GM18508 (cell line): ENCODE measurements around the gene ZNF124.
"Not testable (repeated sequence)": the region's sequence is repeated elsewhere in the genome, so short reads cannot be mapped to it uniquely, and the experiment has no call there.

Experiments
- ATAC-seq: cut with Tn5 transposase; IDR thresholded peaks from one replicate; pipeline ENCODE4 v1.9.1; 2021; ENCODE audit warnings: moderate number of reproducible peaks; ENCODE audit not compliant: insufficient read depth, unreplicated experiment

ZNF124 gene

DNA sequence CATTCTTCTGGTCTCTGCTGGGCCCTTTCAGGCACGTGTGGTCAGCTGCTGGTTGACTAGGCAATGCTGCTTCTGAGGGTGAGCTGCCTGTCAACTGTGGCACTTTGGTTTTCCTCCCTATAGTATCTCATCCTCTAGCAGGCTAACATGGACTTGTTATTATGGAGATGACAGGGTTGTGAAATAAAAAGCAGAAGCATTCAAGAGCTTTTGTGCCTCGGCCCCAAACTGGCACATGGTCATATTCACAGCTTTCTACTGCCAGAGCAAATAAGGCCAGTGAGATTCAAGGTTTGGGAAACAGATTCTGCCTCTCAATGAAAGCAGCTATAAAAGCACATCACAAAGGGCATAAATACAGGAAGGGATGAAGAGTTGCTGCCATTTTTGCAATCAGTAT lies 1.6 kb upstream of the ZNF124 start:
- no peak for ATAC-seq

DNA sequence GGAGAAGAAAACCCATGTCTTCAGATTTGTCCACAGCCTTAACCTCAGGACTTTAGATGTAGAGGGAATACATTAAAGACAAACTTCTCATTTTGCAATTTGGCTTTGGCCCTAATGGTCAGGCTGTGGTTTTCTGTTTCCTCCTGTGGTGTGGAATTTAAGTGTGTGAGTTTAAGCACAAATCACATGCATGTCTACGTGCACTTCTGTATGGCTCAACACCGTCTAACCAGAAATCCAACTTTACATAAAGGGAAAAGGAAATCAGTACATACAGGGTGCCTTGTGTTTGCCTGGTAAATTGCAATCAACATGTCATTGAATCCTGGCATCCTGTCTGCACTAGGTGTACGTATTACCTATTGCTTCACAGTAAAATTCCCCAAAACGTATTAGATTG lies 1.2 kb upstream of the ZNF124 start:
- no peak for ATAC-seq

DNA sequence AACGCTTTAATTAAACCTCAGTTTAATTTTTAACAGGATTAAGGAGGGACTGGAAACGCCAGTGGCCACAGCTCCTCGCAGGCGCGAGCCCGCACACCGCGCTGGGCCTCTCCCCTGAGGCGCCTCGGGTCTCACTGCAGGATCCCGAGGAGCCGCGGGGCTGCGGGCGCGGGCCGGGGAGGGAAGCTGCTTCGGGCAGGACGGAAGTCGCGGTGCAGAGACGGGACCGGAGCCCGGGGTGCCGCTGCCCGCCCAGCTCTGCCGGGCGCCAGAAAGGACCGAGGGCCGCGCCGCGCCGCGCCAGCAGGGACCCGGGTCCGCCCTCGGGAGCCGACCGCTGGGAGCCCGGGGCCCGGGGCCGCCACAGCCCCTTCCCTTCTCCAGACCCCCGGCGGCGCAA lies 377 bp downstream of the ZNF124 start:
- ATAC-seq, result peak; percentile 5

DNA sequence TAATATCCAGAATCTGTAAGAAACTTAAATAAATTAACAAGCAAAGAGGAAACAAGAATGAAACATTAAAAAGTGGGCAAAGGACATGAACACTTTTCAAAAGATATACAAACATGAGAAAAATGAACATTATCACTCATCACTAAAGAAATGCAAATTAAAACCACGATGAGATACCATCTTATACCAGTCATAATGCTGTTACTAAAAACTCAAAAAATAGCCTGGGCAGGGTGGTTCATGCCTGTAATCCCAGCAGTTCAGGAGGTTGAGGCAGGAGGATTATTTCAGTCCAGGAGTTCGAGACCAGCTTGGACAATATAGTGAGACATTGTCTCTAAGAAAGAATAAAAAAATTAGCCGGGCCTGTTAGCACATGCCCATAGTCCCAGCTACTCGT lies 6.1 kb downstream of the ZNF124 start:
- ATAC-seq, result no peak

DNA sequence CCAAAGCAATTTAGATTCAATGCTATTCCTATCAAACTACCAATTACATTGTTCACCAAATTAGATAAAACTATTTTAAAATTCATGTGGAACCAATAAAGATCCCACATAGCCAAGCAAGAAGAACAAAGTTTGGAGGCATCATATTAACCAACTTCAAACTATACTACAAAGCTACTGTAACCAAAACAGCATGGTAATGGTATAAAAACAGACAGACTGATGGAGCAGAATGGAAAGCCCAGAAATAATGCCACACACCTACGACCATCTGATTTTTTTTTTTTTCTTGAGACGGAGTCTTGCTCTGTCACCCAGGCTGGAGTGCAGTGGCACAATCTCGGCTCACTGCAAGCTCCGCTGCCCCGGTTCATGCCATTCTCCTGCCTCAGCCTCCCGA lies 7.1 kb downstream of the ZNF124 start:
- ATAC-seq, result no peak

DNA sequence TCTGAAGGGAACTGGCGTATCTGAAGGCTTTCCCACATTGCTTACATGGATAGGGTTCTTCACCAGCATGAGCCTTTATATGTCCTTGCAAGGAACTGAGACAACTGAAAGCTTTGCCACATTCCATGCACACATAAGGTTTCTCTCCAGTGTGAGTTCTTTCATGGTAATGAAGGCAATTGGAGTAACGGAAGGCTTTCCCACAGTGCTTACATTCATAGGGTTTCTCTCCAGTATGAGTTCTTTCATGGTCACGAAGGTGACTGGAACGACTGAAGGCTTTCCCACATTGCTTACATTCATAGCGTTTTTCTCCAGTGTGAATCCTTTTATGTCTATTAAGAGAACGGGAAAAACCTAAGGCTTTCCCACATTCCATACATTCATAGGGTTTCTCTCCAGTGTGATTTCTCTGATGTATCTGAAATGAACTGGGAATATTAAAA lies 15.0 kb downstream of the ZNF124 start:
- no peak for ATAC-seq

DNA sequence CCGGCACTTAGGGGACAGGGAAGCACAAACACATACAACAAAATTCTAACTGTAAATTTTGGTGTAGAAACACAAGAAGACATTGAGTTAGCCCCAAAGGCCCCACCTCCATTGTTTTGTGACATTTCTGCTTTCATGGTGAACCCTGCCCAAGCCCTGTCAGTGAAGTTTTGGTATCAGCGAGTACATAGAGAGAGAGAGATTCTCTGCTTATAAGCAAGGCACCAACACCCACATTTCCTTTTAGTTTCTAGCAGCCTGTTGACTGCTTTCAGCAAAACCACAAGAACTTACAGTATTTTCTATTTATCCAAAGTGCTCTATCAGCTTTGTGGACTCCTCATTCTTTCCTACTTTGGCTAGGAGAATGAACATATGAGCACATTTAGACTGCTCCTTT lies 24.0 kb downstream of the ZNF124 start:
- ATAC-seq, result no peak

DNA sequence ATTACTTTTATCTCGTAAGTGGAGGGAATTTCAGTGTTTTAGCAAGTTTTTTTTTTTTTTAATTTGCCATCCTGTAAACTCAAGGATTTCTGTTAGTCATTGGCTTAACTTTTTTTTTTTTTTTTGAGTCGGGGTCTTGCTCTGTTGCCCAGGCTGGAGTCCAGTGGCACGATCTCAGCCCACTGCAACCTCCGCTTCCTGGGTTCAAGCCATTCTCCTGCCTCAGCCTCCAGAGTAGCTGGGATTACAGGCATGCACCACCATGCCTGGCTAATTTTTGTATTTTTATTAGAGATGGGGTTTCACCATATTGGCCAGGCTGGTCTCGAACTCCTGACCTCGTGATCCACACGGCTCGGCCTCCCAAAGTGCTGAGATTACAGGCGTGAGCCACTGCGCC lies 24.7 kb downstream of the ZNF124 start:
- not testable (repeated sequence) for ATAC-seq

DNA sequence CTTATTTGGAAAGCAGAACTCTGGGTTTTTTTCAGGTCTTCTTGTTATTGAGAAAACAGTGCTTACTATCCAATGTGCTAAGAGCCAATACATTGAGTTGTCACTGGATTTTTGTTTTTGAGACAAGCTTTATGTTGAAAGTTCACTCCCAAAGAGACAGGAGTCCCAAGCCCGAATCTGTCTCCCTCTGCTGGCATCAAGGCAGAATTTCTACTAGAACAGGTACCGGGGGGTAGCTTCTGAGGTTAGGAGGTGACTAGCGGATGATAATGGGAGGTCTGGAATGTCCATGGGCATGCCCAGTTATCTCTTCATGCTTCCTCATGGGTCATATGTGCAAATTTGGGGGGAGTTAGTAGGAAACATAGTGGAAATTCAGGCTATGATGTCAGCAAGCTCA lies 25.1 kb downstream of the ZNF124 start:
- no peak for ATAC-seq

DNA sequence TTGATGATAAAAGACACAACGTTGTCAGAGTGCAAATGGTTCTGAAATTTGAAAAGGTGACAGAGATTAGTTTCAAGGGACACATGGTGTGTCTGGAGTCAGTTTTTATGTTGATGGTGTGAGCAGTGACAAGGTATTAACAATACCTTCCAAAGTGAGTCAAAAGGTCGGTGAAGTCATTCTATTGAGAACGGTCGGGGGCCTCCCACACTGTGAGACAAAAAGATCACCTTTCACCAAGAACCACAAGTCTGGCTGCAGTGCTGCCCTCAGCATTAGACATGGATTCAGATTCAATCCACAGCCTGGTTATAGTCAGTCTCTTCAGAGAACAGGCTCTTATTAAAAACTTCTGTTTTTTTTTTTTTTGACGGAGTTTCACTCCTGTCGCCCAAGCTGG lies 26.5 kb downstream of the ZNF124 start:
- no peak for ATAC-seq

DNA sequence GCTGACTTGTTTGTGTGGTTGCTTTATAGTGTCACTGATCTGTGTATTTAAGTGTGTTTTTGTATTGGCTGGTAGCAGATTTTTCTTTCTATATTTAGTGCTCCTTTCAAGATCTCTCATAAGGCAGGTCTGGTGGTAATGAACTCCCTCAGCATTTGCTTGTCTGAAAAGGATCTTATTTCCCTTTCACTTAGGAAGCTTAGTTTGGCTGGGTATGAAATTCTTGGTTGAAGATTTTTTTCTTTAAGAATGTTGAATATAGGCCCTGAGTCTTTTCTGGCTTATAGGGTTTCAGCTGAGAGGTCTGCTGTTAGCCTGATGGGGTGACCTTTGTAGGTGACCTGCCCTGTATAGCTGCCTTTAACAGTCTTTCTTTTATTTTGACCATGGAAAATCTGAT lies 32.3 kb downstream of the ZNF124 start:
- ATAC-seq, result not testable (repeated sequence)

DNA sequence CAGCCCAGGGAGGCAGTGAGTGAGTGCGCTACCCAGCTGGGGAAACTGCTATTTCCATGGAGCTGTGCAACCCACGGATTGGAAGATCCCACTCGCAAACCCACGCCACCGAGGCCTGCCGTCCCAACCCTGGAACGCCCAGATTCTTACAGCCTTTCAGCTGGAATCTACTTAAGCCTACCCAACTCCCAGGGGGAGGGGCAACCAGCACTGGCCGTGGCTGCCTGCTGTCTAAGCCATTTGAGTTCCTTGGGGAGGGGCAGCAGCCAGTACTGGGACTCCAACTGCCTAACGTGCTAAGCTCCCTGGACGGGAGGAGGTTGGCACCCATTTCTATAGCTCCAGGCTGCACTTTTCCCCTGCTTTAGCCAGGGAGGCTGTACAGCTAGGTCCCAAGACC lies 40.6 kb downstream of the ZNF124 start:
- no peak for ATAC-seq

DNA sequence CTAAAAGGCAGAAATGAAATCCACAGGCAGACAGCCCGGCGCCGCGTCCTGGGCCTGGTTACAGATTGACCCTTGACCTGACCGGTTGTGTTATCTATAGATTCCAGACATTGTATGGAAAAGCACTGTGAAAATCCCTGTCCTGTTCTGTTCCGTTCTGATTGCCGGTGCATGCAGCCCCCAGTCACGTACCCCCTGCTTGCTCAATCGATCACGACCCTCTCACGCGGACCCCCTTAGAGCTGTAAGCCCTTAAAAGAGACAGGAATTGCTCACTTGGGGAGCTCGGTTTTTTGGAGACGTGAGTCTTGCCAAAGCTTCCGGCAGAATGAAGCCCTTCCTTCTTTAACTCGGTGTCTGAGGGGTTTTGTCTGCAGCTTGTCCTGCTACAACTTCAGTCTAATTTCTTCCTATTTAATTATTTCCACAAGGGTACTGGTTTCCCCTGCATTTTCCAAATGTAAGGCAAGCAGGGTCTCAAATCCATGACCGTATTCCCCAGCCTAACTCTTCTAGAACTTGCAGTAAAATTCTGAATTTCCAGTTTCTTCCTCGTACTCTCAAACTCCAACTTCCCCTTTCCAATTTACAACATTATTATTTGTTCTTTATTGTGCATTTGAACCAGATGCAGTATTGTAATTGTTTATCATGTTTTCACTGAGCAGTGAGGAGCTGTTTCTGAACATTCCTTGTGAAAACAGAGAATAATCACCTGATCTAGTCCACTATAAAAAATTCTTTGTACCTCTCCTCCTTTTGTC lies 44.1 kb downstream of the ZNF124 start:
- not testable (repeated sequence) for ATAC-seq

DNA sequence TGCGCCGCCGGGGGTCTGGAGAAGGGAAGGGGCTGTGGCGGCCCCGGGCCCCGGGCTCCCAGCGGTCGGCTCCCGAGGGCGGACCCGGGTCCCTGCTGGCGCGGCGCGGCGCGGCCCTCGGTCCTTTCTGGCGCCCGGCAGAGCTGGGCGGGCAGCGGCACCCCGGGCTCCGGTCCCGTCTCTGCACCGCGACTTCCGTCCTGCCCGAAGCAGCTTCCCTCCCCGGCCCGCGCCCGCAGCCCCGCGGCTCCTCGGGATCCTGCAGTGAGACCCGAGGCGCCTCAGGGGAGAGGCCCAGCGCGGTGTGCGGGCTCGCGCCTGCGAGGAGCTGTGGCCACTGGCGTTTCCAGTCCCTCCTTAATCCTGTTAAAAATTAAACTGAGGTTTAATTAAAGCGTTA lies 45.2 kb downstream of the ZNF124 start:
- ATAC-seq, result peak; percentile 27

DNA sequence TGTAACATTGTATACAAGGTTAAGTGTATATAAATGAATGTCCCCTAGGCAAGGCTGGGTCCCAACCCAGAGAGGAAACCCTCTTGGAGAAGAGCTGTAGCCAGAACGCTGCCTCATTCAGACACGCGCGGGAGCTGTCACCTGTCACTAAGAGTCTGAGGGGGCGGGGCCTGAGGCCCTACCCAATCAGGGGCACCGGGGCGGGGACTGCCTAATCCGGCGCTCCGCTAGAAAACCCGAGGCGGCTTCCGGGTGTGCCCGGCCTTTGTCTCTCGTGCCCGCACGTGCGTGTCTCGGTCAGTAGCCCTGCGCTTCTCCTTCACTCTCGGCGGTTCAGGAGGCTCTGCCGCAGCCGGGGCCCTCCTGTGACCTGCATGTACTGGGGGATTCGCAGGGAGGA lies 45.7 kb downstream of the ZNF124 start:
- ATAC-seq, result peak; percentile 97

DNA sequence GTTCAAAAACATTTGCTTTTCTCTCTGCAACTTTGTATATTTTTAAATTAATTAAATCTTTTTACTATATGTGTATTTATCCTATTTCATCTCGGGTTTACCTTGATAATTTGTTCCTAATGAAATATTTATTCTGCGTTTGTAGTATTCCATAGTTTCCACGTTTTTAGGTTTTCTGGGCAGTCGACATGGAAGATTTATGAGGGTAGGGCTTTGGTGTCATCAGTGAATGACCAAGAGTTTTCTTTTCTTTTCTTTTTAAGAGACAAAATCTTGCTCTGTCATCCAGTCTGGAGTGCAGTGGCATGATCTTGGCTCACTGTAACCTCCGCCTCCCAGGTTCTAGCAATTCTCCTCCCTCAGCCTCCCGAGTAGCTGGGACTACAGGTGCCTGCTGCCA lies 50.4 kb downstream of the ZNF124 start:
- ATAC-seq, result no peak

DNA sequence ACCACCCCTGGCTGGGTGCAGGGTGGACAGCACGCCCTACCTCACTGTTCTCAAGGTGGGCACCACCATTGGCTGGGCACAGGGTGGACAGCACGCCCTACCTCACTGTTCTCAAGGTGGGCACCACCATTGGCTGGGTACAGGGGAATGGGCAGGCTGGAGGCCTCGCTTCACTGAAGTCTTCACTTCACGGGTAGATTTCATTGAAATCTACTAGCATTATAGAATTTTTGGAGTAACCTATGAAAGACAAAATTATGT lies 51.5 kb downstream of the ZNF124 start:
- ATAC-seq, result not testable (repeated sequence)

DNA sequence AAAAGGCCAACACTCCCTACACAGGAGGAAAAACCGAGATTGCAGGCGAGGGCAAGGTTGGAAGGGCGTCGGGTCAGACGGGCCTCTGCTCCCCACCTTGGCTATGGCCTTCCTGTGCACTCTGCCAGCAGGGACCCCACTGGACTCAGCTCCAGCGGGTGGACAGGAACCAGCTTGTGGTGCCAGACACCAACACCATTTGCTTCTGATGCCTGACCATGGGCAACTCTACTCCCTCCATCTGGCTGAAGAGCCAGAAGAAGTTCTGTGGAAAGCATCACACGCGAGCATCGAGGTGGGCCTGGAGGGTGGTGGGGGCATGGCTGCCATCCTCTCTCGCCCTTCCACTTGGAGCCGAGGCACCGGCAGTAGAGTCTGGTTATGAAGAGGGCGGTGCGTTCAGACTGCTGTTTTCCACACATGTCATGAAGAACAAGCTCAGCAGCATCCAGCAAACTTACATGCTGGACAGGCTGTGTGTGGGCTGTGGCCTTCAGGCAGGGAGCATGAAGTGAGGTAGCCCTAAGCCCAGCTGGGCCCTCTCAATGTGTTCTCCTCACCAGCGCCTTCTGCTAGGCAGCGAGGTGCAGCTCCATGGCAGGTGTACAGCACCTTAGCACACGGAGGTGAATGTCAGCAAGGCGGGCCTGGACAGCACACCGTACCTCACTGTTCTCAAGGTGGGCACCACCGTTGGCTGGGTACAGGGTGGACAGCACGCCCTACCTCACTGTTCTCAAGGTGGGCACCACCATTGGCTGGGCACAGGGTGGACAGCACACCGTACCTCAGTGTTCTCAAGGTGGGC lies 52.0 kb downstream of the ZNF124 start:
- ATAC-seq, result no peak

DNA sequence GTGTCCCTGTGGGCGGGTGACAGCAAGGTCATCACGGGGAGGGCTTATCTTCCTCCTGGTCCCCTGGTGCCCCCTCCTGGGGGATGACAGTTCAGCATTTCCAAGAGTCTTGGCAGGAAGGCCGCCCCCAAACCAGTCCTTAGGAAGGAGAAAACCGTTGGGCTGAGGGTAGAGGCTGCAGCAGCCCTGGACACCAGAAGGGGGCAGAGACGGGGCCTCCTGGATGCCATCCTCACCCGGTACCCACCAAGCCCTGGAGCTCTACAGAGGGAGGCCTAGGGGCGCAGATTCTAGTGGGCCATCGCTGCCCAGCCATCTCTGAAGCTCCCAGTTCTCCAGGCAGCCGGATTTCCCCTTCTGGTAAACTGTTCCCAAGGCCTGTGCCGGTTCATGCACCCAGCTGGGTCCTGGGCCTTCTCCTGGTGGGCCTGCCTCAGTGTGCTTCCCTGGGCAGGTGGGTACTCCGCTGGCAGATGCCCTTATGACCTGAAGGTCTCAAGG lies 52.8 kb downstream of the ZNF124 start:
- no peak for ATAC-seq

DNA sequence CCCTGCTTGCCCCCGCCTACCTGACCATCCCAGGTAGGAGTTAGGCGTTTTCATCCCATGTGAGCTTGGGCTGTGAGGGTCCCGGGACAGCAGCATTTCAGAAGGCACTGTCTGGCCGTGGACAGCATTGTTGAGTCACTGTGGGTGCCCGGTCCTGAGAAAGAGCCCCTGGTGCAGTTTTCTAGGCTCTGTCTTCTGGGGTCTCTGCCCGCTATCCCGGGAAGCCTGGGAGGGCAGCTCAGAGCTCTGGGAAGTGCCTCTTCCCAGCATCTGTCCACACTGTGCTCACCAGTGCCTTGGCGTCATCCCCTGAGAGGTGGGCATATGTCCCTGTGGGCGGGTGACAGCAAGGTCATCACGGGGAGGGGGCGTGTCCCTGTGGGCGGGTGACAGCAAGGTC lies 56.3 kb downstream of the ZNF124 start:
- no peak for ATAC-seq

DNA sequence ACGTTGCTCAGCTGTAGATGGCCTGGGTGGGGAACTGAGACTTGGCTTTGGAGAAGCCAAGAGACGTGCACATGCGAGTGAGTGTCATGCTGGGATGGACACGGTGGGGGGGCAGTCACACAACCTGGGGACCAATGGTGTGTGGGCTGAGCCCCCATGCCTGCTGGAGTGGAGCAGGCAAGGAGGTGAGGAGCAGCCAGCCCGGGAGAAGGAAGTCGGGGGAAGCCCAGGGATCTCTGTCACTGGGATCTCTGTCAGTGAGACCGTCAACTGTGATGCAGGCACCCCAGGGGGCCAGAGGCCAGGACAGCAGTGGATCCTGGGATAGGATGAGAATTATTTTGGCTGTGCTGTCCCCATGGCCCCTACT lies 56.7 kb downstream of the ZNF124 start:
- no peak for ATAC-seq
